IMR-90 (cell line): Measurements from ENCODE around the gene VLDLR.
A peak's percentile ranks its signal among the peaks of the same experiment; 100 is the strongest.

Experiments used
- CTCF ChIP-seq: conservative IDR thresholded peaks from 2 replicates; pipeline ENCODE4 v1.5.1; 2012; ENCODE audit warnings: mild to moderate bottlenecking, low read depth, low read length, improper control_type of control experiment
- ELK1 ChIP-seq: fragments of 150-350 bp; IDR thresholded peaks from 2 replicates; pipeline ENCODE4 v1.6.1; 2016; ENCODE audit warnings: low read depth, mild to moderate bottlenecking, low read length, moderate library complexity, borderline replicate concordance
- FOS ChIP-seq: fragments of 150-350 bp; IDR thresholded peaks from 2 replicates; pipeline ENCODE4 v1.6.1; 2016; ENCODE audit warnings: low read depth, low read length
- NFE2L2 ChIP-seq: fragments of 150-350 bp; IDR thresholded peaks from 2 replicates; pipeline ENCODE4 v1.6.1; 2016; ENCODE audit warnings: low read depth, mild to moderate bottlenecking, low read length
- POLR2A ChIP-seq: IDR thresholded peaks from 2 replicates; pipeline ENCODE4 v1.6.1; 2012; ENCODE audit warnings: mild to moderate bottlenecking, low read depth, low read length
- RCOR1 ChIP-seq: IDR thresholded peaks from 2 replicates; pipeline ENCODE4 v1.6.1; 2012; ENCODE audit warnings: mild to moderate bottlenecking, low read length, improper control_type of control experiment; ENCODE audit not compliant: insufficient replicate concordance
- USF2 ChIP-seq: fragments of 150-350 bp; IDR thresholded peaks from 2 replicates; pipeline ENCODE4 v1.6.1; 2017; ENCODE audit warnings: mild to moderate bottlenecking, antibody characterized with exemption, low read length, low read depth

GRCh38 chr9:2620919-2621721, 467 bp upstream of the VLDLR start:
- peak; percentile 30 for TF ChIP-seq CTCF
- 0 out of 2 replicates have a peak, but pooled peaks have one; percentile 14 for TF ChIP-seq FOS
- peak; percentile 85 for TF ChIP-seq RCOR1
- TF ChIP-seq POLR2A = peak; percentile 64
- peak; percentile 78 for TF ChIP-seq USF2
- TF ChIP-seq NFE2L2 = no peak
- no peak for TF ChIP-seq ELK1
